ENCODE results near the gene CAMTA1. TPM values are rescaled to one million over a fixed set of nuclear protein-coding genes. Genes with fewer than 3 reads are reported as not detected.
A peak's percentile ranks its signal among the peaks of the same experiment; 100 is the strongest.

The CAMTA1 gene
- polyA plus RNA-seq, 1 of the 3 experiments (the other 2 are of a cell fraction), result 63.1 TPM

- H3K4me1 ChIP-seq (ENCODE audit: control insufficient read depth in 1 of 2, insufficient read depth in 2 of 2, low read depth in 1 of 2, low read length in 1 of 2), result no peaks in the 10 kb centered on the region
- H3K9ac ChIP-seq, result no peak overlapping the region
- DNase-seq, result no peak
- ChIA-PET CTCF (no interaction called here), POLR2A (no interaction called here)
- H3K9me2 ChIP-seq, result no peaks in the 10 kb centered on the region
- H2AFZ ChIP-seq (ENCODE audit: low read depth), result no peak overlapping the region
- H3K27ac ChIP-seq (ENCODE audit: low read depth in 2 of 2, low read length in 1 of 2), result no peak overlapping the region
- H3K9me3 ChIP-seq, result 0 out of 2 replicates have a peak, but pooled peaks cover 6% of the 10 kb centered on the region
- H3F3A ChIP-seq (replicated peaks; ENCODE audit: insufficient read depth), result no peaks in the 10 kb centered on the region
- no peak overlapping the region for H3K4me2 ChIP-seq
- H3K27me3 ChIP-seq (ENCODE audit: insufficient read depth), result no peaks in the 10 kb centered on the region
- no peaks in the 10 kb centered on the region for H4K20me1 ChIP-seq (ENCODE audit: insufficient read depth)
- no peak for TF ChIP-seq FOSL2 (IDR thresholded peaks at IDR 0.05; ENCODE audit: borderline replicate concordance, low read depth)
- TF ChIP-seq EP300 (IDR thresholded peaks at IDR 0.05; ENCODE audit: borderline replicate concordance in 1 of 2, low read depth in 1 of 2, low read length in 1 of 2), result no peak
- no peak for TF ChIP-seq POLR2AphosphoS5 (IDR thresholded peaks at IDR 0.05; ENCODE audit: low read depth, low read length)
- TF ChIP-seq JUND (IDR thresholded peaks at IDR 0.05), result no peak
- TF ChIP-seq MXI1 (IDR thresholded peaks at IDR 0.05; ENCODE audit: low read depth, low read length), result no peak
- TF ChIP-seq, protein P1, sequence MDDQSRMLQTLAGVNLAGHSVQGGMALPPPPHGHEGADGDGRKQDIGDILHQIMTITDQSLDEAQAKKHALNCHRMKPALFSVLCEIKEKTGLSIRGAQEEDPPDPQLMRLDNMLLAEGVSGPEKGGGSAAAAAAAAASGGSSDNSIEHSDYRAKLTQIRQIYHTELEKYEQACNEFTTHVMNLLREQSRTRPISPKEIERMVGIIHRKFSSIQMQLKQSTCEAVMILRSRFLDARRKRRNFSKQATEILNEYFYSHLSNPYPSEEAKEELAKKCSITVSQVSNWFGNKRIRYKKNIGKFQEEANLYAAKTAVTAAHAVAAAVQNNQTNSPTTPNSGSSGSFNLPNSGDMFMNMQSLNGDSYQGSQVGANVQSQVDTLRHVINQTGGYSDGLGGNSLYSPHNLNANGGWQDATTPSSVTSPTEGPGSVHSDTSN (IDR thresholded peaks at IDR 0.05), result no peak
- TF ChIP-seq RAD21 (IDR thresholded peaks at IDR 0.05; ENCODE audit: low read length), result no peak
- TF ChIP-seq RFX5 (IDR thresholded peaks at IDR 0.05; ENCODE audit: low read length), result no peak
- TF ChIP-seq, protein P2, sequence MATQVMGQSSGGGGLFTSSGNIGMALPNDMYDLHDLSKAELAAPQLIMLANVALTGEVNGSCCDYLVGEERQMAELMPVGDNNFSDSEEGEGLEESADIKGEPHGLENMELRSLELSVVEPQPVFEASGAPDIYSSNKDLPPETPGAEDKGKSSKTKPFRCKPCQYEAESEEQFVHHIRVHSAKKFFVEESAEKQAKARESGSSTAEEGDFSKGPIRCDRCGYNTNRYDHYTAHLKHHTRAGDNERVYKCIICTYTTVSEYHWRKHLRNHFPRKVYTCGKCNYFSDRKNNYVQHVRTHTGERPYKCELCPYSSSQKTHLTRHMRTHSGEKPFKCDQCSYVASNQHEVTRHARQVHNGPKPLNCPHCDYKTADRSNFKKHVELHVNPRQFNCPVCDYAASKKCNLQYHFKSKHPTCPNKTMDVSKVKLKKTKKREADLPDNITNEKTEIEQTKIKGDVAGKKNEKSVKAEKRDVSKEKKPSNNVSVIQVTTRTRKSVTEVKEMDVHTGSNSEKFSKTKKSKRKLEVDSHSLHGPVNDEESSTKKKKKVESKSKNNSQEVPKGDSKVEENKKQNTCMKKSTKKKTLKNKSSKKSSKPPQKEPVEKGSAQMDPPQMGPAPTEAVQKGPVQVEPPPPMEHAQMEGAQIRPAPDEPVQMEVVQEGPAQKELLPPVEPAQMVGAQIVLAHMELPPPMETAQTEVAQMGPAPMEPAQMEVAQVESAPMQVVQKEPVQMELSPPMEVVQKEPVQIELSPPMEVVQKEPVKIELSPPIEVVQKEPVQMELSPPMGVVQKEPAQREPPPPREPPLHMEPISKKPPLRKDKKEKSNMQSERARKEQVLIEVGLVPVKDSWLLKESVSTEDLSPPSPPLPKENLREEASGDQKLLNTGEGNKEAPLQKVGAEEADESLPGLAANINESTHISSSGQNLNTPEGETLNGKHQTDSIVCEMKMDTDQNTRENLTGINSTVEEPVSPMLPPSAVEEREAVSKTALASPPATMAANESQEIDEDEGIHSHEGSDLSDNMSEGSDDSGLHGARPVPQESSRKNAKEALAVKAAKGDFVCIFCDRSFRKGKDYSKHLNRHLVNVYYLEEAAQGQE (IDR thresholded peaks at IDR 0.05; ENCODE audit: low read depth, low read length), result no peak
- no peak for TF ChIP-seq NRF1 (IDR thresholded peaks at IDR 0.05; ENCODE audit: low read depth, low read length)
- no peaks in the 10 kb centered on the region for H3K36me3 ChIP-seq (replicated peaks in 1 of 2; ENCODE audit: control insufficient read depth in 1 of 2, insufficient read depth in 2 of 2, low read length in 1 of 2)
- 78% methylated on average over 4 of the region's 4 CpGs for WGBS (ENCODE audit: low lambda C conversion rate)
- no peaks in the 10 kb centered on the region for H3K79me2 ChIP-seq (ENCODE audit: insufficient read depth)
- no peak overlapping the region for H3K4me3 ChIP-seq (ENCODE audit: low read depth in 2 of 2, low read length in 1 of 2)
These were observed 393.1 kb downstream of the CAMTA1 start for GRCh38 chr1:7178336-7178735.

- no peak for TF ChIP-seq FOSL2 (IDR thresholded peaks at IDR 0.05; ENCODE audit: borderline replicate concordance, low read depth)
- TF ChIP-seq, protein P3, sequence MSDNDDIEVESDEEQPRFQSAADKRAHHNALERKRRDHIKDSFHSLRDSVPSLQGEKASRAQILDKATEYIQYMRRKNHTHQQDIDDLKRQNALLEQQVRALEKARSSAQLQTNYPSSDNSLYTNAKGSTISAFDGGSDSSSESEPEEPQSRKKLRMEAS (IDR thresholded peaks at IDR 0.05; ENCODE audit: low read depth), result no peak
- TF ChIP-seq POLR2AphosphoS5 (IDR thresholded peaks at IDR 0.05; ENCODE audit: low read depth, low read length), result no peak
- no peak for TF ChIP-seq NFIC (IDR thresholded peaks at IDR 0.05; ENCODE audit: borderline replicate concordance)
- TF ChIP-seq, protein P2 (IDR thresholded peaks at IDR 0.05; ENCODE audit: low read depth, low read length), result 0 out of 2 replicates have a peak, but pooled peaks have one; percentile 35
- DNase-seq, result no peak
- no peaks in the 10 kb centered on the region for H3K9me2 ChIP-seq
- H3K4me1 ChIP-seq (ENCODE audit: control insufficient read depth in 1 of 2, insufficient read depth in 2 of 2, low read depth in 1 of 2, low read length in 1 of 2), result no peaks in the 10 kb centered on the region
- ChIA-PET POLR2A (no interaction called here), CTCF (no interaction called here)
- no peaks in the 10 kb centered on the region for H3K27me3 ChIP-seq (ENCODE audit: insufficient read depth)
- H3K9me3 ChIP-seq, result 0 out of 2 replicates have a peak, but pooled peaks cover 6% of the 10 kb centered on the region
- H3K4me3 ChIP-seq (ENCODE audit: low read depth in 2 of 2, low read length in 1 of 2), result no peak overlapping the region
- H3K36me3 ChIP-seq (replicated peaks in 1 of 2; ENCODE audit: control insufficient read depth in 1 of 2, insufficient read depth in 2 of 2, low read length in 1 of 2), result no peaks in the 10 kb centered on the region
- 76% methylated on average over 3 of the region's 3 CpGs for WGBS (ENCODE audit: low lambda C conversion rate)
- no peaks in the 10 kb centered on the region for H3K79me2 ChIP-seq (ENCODE audit: insufficient read depth)
- H2AFZ ChIP-seq (ENCODE audit: low read depth), result no peak overlapping the region
- H4K20me1 ChIP-seq (ENCODE audit: insufficient read depth), result no peaks in the 10 kb centered on the region
- H3K27ac ChIP-seq (ENCODE audit: low read depth in 2 of 2, low read length in 1 of 2), result no peak overlapping the region
- H3K4me2 ChIP-seq, result no peak overlapping the region
- H3F3A ChIP-seq (replicated peaks; ENCODE audit: insufficient read depth), result no peaks in the 10 kb centered on the region
- H3K9ac ChIP-seq, result no peak overlapping the region
These were observed 393.5 kb downstream of the CAMTA1 start for GRCh38 chr1:7178741-7179140.
